ENCODE results near the gene ATP8A2. TPM values are rescaled to one million over a fixed set of nuclear protein-coding genes. Genes with fewer than 3 reads are reported as not detected.

Gene ATP8A2
- total and polyA plus RNA-seq, 10 of the 15 experiments (the other 5 are each of a cell fraction or from before 2014, with no cell fraction given): 0.01 to 0.04 (median 0.04) TPM; not detected in 7

GRCh38 chr13:25860265-25860664 lies 488.5 kb downstream of the ATP8A2 start:
- Histone ChIP-seq H3K9me3 (replicated peaks; ENCODE audit: control insufficient read depth, insufficient read depth, low read length) (no peaks in the 10 kb centered on the region), H3K4me3 (no peak overlapping the region), H2AFZ (ENCODE audit: control insufficient read depth, low read depth, low read length) (no peak overlapping the region), H3K4me2 (ENCODE audit: control insufficient read depth, insufficient read depth) (no peak overlapping the region), H3K36me3 (ENCODE audit: control insufficient read depth in 2 of 2, insufficient read depth in 2 of 2, low read length in 1 of 2) (no peaks in the 10 kb centered on the region), H3K27me3 (replicated peaks in 1 of 2; ENCODE audit: control insufficient read depth in 2 of 2, insufficient read depth in 2 of 2, low read length in 1 of 2) (no peaks in the 10 kb centered on the region), H4K20me1 (ENCODE audit: control insufficient read depth, insufficient read depth) (no peaks in the 10 kb centered on the region), H3K4me1 (ENCODE audit: control insufficient read depth, insufficient read depth, low read length) (no peaks in the 10 kb centered on the region), H3K9ac (ENCODE audit: control insufficient read depth, insufficient read depth, low read length) (no peak overlapping the region), H3K27ac (ENCODE audit: control insufficient read depth, insufficient read depth) (no peak overlapping the region), H3K79me2 (ENCODE audit: control insufficient read depth, insufficient read depth, low read length) (no peaks in the 10 kb centered on the region)
- 0% methylated on average over 1 of the region's 1 CpG for WGBS (ENCODE audit: insufficient coverage, insufficient replicate concordance, low lambda C conversion rate, missing lambda C conversion rate)
- DNase-seq (ENCODE audit: low read depth, low spot score) (no peak), FAIRE-seq (no peak), ATAC-seq (no peak)
- intact Hi-C loops (cut with micrococcal nuclease; ENCODE audit: unreplicated experiment) (no loop called here), in situ Hi-C loops (cut with MboI) (no loop called here)
- no TSS peak for BruUV-seq (replicated peaks)
- RAD21 ChIA-PET (ENCODE audit: unreplicated experiment): no interaction called here
- SMC1A ChIA-PET (ENCODE audit: uncharacterized antibody, unreplicated experiment): no interaction called here
- CTCF ChIA-PET: no interaction called here
- POLR2A ChIA-PET: no interaction called here
- no peak for TF ChIP-seq CBFB (IDR thresholded peaks at IDR 0.05; ENCODE audit: low read depth)

- H3K27me3 ChIP-seq (replicated peaks in 1 of 2; ENCODE audit: control insufficient read depth in 2 of 2, insufficient read depth in 2 of 2, low read length in 1 of 2): no peaks in the 10 kb centered on the region
- H3K36me3 ChIP-seq (ENCODE audit: control insufficient read depth in 2 of 2, insufficient read depth in 2 of 2, low read length in 1 of 2): no peaks in the 10 kb centered on the region
- no peaks in the 10 kb centered on the region for H3K79me2 ChIP-seq (ENCODE audit: control insufficient read depth, insufficient read depth, low read length)
- no peak overlapping the region for H3K27ac ChIP-seq (ENCODE audit: control insufficient read depth, insufficient read depth)
- no peak overlapping the region for H2AFZ ChIP-seq (ENCODE audit: control insufficient read depth, low read depth, low read length)
- no peaks in the 10 kb centered on the region for H4K20me1 ChIP-seq (ENCODE audit: control insufficient read depth, insufficient read depth)
- BruUV-seq (replicated peaks): no TSS peak
- H3K4me1 ChIP-seq (ENCODE audit: control insufficient read depth, insufficient read depth, low read length): no peaks in the 10 kb centered on the region
- CTCF ChIA-PET: interaction anchor here (0.6 kb wide), 1 partner anchor 1077 kb away, joined by 3 read pairs; no protein-coding TSS in a partner anchor
- intact Hi-C loops (cut with micrococcal nuclease; ENCODE audit: unreplicated experiment): no loop called here
- RAD21 ChIA-PET (ENCODE audit: unreplicated experiment): no interaction called here
- WGBS (ENCODE audit: insufficient coverage, insufficient replicate concordance, low lambda C conversion rate, missing lambda C conversion rate): 46% methylated on average over 3 of the region's 3 CpGs
- SMC1A ChIA-PET (ENCODE audit: uncharacterized antibody, unreplicated experiment): no interaction called here
- no peak overlapping the region for H3K9ac ChIP-seq (ENCODE audit: control insufficient read depth, insufficient read depth, low read length)
- POLR2A ChIA-PET: no interaction called here
- no peak for FAIRE-seq
- in situ Hi-C loops (cut with MboI): no loop called here
- DNase-seq (ENCODE audit: low read depth, low spot score): no peak
- H3K9me3 ChIP-seq (replicated peaks; ENCODE audit: control insufficient read depth, insufficient read depth, low read length): no peaks in the 10 kb centered on the region
- H3K4me2 ChIP-seq (ENCODE audit: control insufficient read depth, insufficient read depth): no peak overlapping the region
- no peak for ATAC-seq
- no peak overlapping the region for H3K4me3 ChIP-seq
- TF ChIP-seq ATF3 (IDR thresholded peaks at IDR 0.05; ENCODE audit: borderline replicate concordance, extremely low read depth, low read depth, low read length): no peak
- no peak for TF ChIP-seq RELA (IDR thresholded peaks at IDR 0.05; ENCODE audit: borderline replicate concordance, partially characterized antibody)
- no peak for TF ChIP-seq LARP7 (IDR thresholded peaks at IDR 0.05)
- no peak for TF ChIP-seq EP300 (IDR thresholded peaks at IDR 0.05; ENCODE audit: borderline replicate concordance in 1 of 2, control insufficient read depth in 1 of 2, low read depth in 2 of 2, low read length in 2 of 2)
- TF ChIP-seq PKNOX1 (IDR thresholded peaks at IDR 0.05): no peak
- TF ChIP-seq NRF1 (conservative IDR thresholded peaks at IDR 0.05; ENCODE audit: low read depth, low read length): no peak
- no peak for TF ChIP-seq E4F1 (IDR thresholded peaks at IDR 0.05; ENCODE audit: borderline replicate concordance, partially characterized antibody)
- no peak for TF ChIP-seq YBX1 (IDR thresholded peaks at IDR 0.05)
- no peak for TF ChIP-seq HDAC2 (IDR thresholded peaks at IDR 0.05)
- TF ChIP-seq PAX8 (IDR thresholded peaks at IDR 0.05): no peak
- no peak for TF ChIP-seq IRF3 (IDR thresholded peaks at IDR 0.05)
- TF ChIP-seq MYB (IDR thresholded peaks at IDR 0.05; ENCODE audit: borderline replicate concordance, low read depth, low read length): no peak
- TF ChIP-seq MAX (IDR thresholded peaks at IDR 0.05; ENCODE audit: low read depth, low read length): no peak
These were observed 489.1 kb downstream of the ATP8A2 start for GRCh38 chr13:25860862-25861261.

All from GM12878 (cell line).